ENCODE measurements around the gene BCL3. TPM values are rescaled to one million over a fixed set of nuclear protein-coding genes. Genes with fewer than 3 reads are reported as not detected.

The BCL3 gene
- total RNA-seq, 1 experiment from 2014 or later = 37.9 TPM

DNA sequence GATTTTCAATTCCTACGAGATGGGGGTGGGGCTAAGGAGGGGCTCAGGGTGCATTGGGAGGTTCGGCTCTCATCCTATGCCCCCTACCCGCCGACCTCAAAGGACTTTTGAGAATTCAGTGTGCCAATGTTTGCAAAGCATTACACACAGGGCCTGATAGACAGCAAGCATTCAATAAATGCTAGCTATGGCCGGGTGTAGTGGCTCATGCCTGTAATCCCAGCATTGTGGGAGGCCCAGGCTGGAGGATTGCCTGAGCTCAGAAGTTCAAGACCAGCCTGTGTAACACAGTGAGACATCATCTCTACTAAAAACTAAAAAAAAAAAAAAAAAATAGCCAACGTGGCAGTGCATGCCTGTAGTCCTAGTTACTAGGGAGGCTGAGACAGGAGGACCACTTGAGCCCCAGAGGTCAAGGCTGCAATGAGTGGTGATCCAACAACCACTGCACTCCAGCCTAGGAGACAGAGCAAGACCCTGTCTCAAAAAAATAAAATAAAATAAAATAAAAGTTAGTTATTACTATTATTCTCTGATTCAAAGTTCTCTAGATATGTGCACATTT lies 27.2 kb downstream of the BCL3 start:
- TF ChIP-seq EZH2phosphoT487 (IDR thresholded peaks at IDR 0.05; ENCODE audit: borderline replicate concordance) (no peak), POLR2A (IDR thresholded peaks at IDR 0.05; ENCODE audit: borderline replicate concordance, extremely low read depth, insufficient read depth, insufficient read length) (no peak), CBX3 (IDR thresholded peaks at IDR 0.05; ENCODE audit: low read depth) (no peak)
- ChIA-PET RAD21 (ENCODE audit: low non-redundant PET in 1 of 2, low total read pairs in 2 of 2, uncharacterized antibody in 2 of 2, unreplicated experiment in 2 of 2) (interaction anchor here (1.4 to 2.0 kb wide), 2 partner anchors 52 kb away, joined by 5 to 6 read pairs; no protein-coding TSS in a partner anchor), CTCF (interaction anchor here (5.8 kb wide), 1 partner anchor 52 kb away, joined by 219 read pairs; no protein-coding TSS in a partner anchor), POLR2A (interaction anchor here (1.4 kb wide), 1 partner anchor 33 kb away, joined by 6 read pairs; no protein-coding TSS in a partner anchor)
- H3K9me3 ChIP-seq (ENCODE audit: control insufficient read depth in 1 of 2, insufficient read depth in 1 of 2, low read depth in 1 of 2, low read length in 2 of 2) = no peaks in the 10 kb centered on the region
- H3K4me2 ChIP-seq (ENCODE audit: low read length) = peak overlapping the region; percentile 98
- BruUV-seq (replicated peaks) = TSS peak; percentile 95
- peaks cover 54 to 69% of the 10 kb centered on the region in 2 experiments for H3K4me1 ChIP-seq (ENCODE audit: control insufficient read depth in 1 of 2, insufficient read depth in 2 of 2, low read length in 2 of 2)
- intact Hi-C loops (cut with micrococcal nuclease) = loop anchor here (2.0 to 5.0 kb wide), 2 partner anchors 33 to 69 kb away; no protein-coding TSS in a partner anchor
- no peaks in the 10 kb centered on the region for H3K9me2 ChIP-seq (ENCODE audit: insufficient read depth)
- no peak for ATAC-seq
- no peak overlapping the region for H2AFZ ChIP-seq (ENCODE audit: low read depth, low read length, poor library complexity, severe bottlenecking)
- H3K9ac ChIP-seq (ENCODE audit: low read length) = peak overlapping the region; percentile 96
- H3K79me2 ChIP-seq (ENCODE audit: insufficient read depth, low read length) = peaks cover 29% of the 10 kb centered on the region
- peak overlapping the region in 1 of 2 experiments; percentile 96; a peak in 2 of 4 replicates for H3K4me3 ChIP-seq (replicated peaks in 1 of 2; ENCODE audit: low read depth in 1 of 2, low read length in 2 of 2)
- H3K36me3 ChIP-seq (ENCODE audit: control insufficient read depth in 1 of 2, insufficient read depth in 2 of 2, low read length in 2 of 2) = peaks cover 0 to 2% of the 10 kb centered on the region in 2 experiments; a peak in 1 of 4 replicates
- no peaks in the 10 kb centered on the region for H4K20me1 ChIP-seq (ENCODE audit: insufficient read depth)
- H3K27ac ChIP-seq (ENCODE audit: low read depth, low read length) = peak overlapping the region; percentile 90
- DNase-seq (ENCODE audit: low read depth, low spot score) = no peak
- H3K27me3 ChIP-seq (ENCODE audit: insufficient read depth, low read length) = no peaks in the 10 kb centered on the region

DNA sequence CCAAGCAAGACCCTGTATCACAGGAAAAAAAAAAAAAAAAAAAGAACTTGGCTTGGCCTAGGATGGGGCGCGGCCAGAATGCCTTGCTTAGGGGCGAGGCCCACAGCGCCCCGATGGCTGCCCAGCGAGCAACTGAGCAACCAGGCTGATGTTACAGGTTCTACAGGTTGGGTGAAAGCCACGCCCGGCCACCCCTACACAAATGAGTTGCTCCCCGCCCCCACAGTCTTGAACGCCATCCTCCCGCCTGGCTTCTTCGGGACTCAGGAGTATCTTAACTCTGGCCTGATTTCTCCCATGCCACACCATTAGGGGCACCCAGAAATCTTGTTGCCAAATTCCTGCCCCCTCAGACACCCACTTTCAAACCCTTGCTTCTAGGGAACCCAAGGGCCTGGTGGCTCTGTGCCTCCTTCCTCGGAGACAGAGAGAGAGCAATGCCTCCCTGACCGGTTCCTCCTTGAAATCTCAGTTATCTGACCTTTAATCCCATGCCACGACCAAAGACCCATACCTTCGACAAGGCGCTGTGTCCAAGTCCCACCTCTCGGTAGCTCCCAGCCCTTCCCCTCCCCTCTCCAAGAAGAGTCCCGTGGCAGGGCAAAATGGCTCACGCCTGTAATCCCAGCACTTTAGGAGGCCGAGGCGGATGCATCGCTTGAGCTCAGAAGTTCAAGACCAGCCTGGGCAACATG lies 28.0 kb downstream of the BCL3 start:
- Histone ChIP-seq H3K79me2 (ENCODE audit: insufficient read depth, low read length) (peaks cover 34% of the 10 kb centered on the region), H3K4me3 (replicated peaks in 1 of 2; ENCODE audit: low read depth in 1 of 2, low read length in 2 of 2) (peak overlapping the region; percentile 75 to 96), H3K36me3 (ENCODE audit: control insufficient read depth in 1 of 2, insufficient read depth in 2 of 2, low read length in 2 of 2) (peaks cover 0 to 7% of the 10 kb centered on the region in 2 experiments; a peak in 1 of 4 replicates), H2AFZ (ENCODE audit: low read depth, low read length, poor library complexity, severe bottlenecking) (peak overlapping the region; percentile 54), H3K27me3 (ENCODE audit: insufficient read depth, low read length) (no peaks in the 10 kb centered on the region), H3K27ac (ENCODE audit: low read depth, low read length) (peak overlapping the region; percentile 90), H3K4me1 (ENCODE audit: control insufficient read depth in 1 of 2, insufficient read depth in 2 of 2, low read length in 2 of 2) (peaks cover 51 to 69% of the 10 kb centered on the region in 2 experiments), H3K9me3 (ENCODE audit: control insufficient read depth in 1 of 2, insufficient read depth in 1 of 2, low read depth in 1 of 2, low read length in 2 of 2) (no peaks in the 10 kb centered on the region), H3K4me2 (ENCODE audit: low read length) (peak overlapping the region; percentile 98), H3K9me2 (ENCODE audit: insufficient read depth) (no peaks in the 10 kb centered on the region), H4K20me1 (ENCODE audit: insufficient read depth) (no peaks in the 10 kb centered on the region), H3K9ac (ENCODE audit: low read length) (peak overlapping the region; percentile 96)
- ChIA-PET RAD21 (ENCODE audit: low non-redundant PET in 1 of 2, low total read pairs in 2 of 2, uncharacterized antibody in 2 of 2, unreplicated experiment in 2 of 2) (interaction anchor here (0.7 to 2.0 kb wide), 2 partner anchors 53 kb away, joined by 3 to 6 read pairs; no protein-coding TSS in a partner anchor), CTCF (interaction anchor here (1.2 kb wide), 1 partner anchor 53 kb away, joined by 5 read pairs; no protein-coding TSS in a partner anchor), POLR2A (interaction anchor here (0.7 to 1.3 kb wide), 7 partner anchors 23 to 87 kb away, joined by 3 to 7 read pairs (median 4); partner anchors contain the start of genes BCAM and NECTIN2)
- intact Hi-C loops (cut with micrococcal nuclease) = loop anchor here (2.0 to 5.0 kb wide), 2 partner anchors 34 to 68 kb away; no protein-coding TSS in a partner anchor
- ATAC-seq (peak; percentile 61), DNase-seq (ENCODE audit: low read depth, low spot score) (peak; percentile 73)
- BruUV-seq (replicated peaks) = no TSS peak
- TF ChIP-seq CBX3 (IDR thresholded peaks at IDR 0.05; ENCODE audit: low read depth) (no peak), ELF1 (IDR thresholded peaks at IDR 0.05; ENCODE audit: borderline replicate concordance, low read depth) (no peak), POLR2A (IDR thresholded peaks at IDR 0.05; ENCODE audit: borderline replicate concordance, extremely low read depth, insufficient read depth, insufficient read length) (no peak), CEBPB (IDR thresholded peaks at IDR 0.05; ENCODE audit: low read depth) (no peak), JUND (IDR thresholded peaks at IDR 0.05) (no peak), EZH2 (IDR thresholded peaks at IDR 0.05) (no peak), SP1 (IDR thresholded peaks at IDR 0.05; ENCODE audit: low read depth) (peak; percentile 74), EGR1 (IDR thresholded peaks at IDR 0.05; ENCODE audit: low read depth) (peak; percentile 87), RAD21 (IDR thresholded peaks at IDR 0.05; ENCODE audit: low read depth) (no peak), SRF (IDR thresholded peaks at IDR 0.05; ENCODE audit: low read depth) (no peak), EZH2phosphoT487 (IDR thresholded peaks at IDR 0.05; ENCODE audit: borderline replicate concordance) (no peak), YY1 (IDR thresholded peaks at IDR 0.05; ENCODE audit: extremely low read depth, insufficient replicate concordance, low read depth, low read length) (no peak), ZFX (IDR thresholded peaks at IDR 0.05) (0 out of 2 replicates have a peak, but pooled peaks have one; percentile 37)
- TF ChIP-seq, protein P1, sequence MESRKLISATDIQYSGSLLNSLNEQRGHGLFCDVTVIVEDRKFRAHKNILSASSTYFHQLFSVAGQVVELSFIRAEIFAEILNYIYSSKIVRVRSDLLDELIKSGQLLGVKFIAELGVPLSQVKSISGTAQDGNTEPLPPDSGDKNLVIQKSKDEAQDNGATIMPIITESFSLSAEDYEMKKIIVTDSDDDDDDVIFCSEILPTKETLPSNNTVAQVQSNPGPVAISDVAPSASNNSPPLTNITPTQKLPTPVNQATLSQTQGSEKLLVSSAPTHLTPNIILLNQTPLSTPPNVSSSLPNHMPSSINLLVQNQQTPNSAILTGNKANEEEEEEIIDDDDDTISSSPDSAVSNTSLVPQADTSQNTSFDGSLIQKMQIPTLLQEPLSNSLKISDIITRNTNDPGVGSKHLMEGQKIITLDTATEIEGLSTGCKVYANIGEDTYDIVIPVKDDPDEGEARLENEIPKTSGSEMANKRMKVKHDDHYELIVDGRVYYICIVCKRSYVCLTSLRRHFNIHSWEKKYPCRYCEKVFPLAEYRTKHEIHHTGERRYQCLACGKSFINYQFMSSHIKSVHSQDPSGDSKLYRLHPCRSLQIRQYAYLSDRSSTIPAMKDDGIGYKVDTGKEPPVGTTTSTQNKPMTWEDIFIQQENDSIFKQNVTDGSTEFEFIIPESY (IDR thresholded peaks at IDR 0.05; ENCODE audit: extremely low read depth, insufficient replicate concordance, low read length) = no peak
- TF ChIP-seq, protein P2, sequence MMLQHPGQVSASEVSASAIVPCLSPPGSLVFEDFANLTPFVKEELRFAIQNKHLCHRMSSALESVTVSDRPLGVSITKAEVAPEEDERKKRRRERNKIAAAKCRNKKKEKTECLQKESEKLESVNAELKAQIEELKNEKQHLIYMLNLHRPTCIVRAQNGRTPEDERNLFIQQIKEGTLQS (IDR thresholded peaks at IDR 0.05) = no peak
